Measurements from ENCODE around the gene TMEM151A.

DNA sequence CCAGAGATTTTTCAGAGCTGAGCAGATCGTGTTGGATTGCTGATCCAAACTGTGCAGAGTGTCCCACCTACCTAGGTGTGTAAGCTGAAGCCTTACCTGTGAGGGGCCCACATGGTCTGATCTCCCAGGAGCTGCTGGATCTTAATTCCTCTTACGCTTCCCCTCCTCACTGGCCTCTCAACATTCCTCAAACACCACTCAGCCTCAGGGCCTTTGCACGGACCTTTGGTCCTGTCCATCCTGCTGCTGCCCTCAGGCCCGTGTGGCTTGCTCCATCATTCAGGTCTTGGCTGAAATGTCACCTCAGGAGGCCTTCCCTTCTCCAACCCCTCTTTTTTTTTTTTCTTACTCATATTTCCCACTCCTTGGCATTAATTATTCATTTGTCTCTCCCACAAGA, 44.4 kb upstream of the TMEM151A start:
- no peak for TF ChIP-seq CTCF (conservative IDR thresholded peaks at IDR 0.05; ENCODE audit: low read length)
- TF ChIP-seq EZH2phosphoT487 (IDR thresholded peaks at IDR 0.05; ENCODE audit: borderline replicate concordance), result no peak
